Endothelial cell of umbilical vein (primary cell): Measurements from ENCODE around the gene CCNT2. TPM values are rescaled to one million over a fixed set of nuclear protein-coding genes. Genes with fewer than 3 reads are reported as not detected.

Experiments used
- BruUV-seq: library from RNA; stranded (reverse); fragments of 400-500 nt; replicated peaks from 2 replicates; lab custom pipeline; 2021; lab: Mats Ljungman, UMichigan
- CTCF ChIA-PET: fragments of 300-600, 350-600 bp; sonication (Branson Sonifier 250); formaldehyde crosslinking; loops from one replicate; lab custom pipeline; 2021; ENCODE audit warnings: antibody characterized with exemption, inconsistent platforms; lab: Charles Lee
- POLR2A ChIA-PET: fragments of 300-600, 350-600 bp; sonication (Branson Sonifier 250); formaldehyde crosslinking; loops from one replicate; lab custom pipeline; 2021; ENCODE audit warnings: antibody characterized with exemption, inconsistent platforms; lab: Charles Lee
- DNase-seq: peaks from one replicate; pipeline ENCODE4 v3.0.0-alpha.2; 2011; ENCODE audit warnings: low read depth, low spot score
- FAIRE-seq: peaks from 2 replicates; lab custom pipeline; 2011; peaks lifted over from hg19 to GRCh38; lab: Jason Lieb, UNC
- H2AFZ ChIP-seq: 2 replicates; pipeline ENCODE4 v1.6.0; 2012; ENCODE audit warnings: low read depth, low read length, control low read depth, inconsistent platforms
- H3K27ac ChIP-seq: 2 replicates; pipeline ENCODE4 v1.5.1; 2011; ENCODE audit warnings: low read depth, mild to moderate bottlenecking, control low read depth, low read length, moderate library complexity; ENCODE audit not compliant: insufficient read depth
- H3K27me3 ChIP-seq, 2 experiments: 2 replicates each; pipeline versions ENCODE4 v1.6.0 to v1.6.1; 2011; ENCODE audit warnings: low read length in 2 of 2, mixed read lengths in 1 of 2; ENCODE audit not compliant: control insufficient read depth in 2 of 2, insufficient read depth in 2 of 2
- H3K36me3 ChIP-seq, 2 experiments: 2 replicates in 1 of 2; 3 replicates in 1 of 2; pipeline ENCODE4 v1.5.1; 2011; ENCODE audit warnings: low read length in 2 of 2, mild to moderate bottlenecking in 1 of 2, moderate library complexity in 1 of 2; ENCODE audit not compliant: control insufficient read depth in 2 of 2, insufficient read depth in 2 of 2; ENCODE audit errors: extremely low read depth in 1 of 2
- H3K4me1 ChIP-seq: 3 replicates; pipeline ENCODE4 v1.5.1; 2011; ENCODE audit warnings: mild to moderate bottlenecking, low read length; ENCODE audit not compliant: control insufficient read depth, insufficient read depth; ENCODE audit errors: extremely low read depth
- H3K4me2 ChIP-seq: 2 replicates; pipeline ENCODE4 v1.6.1; 2011; ENCODE audit warnings: low read length, control low read depth, mixed read lengths; ENCODE audit not compliant: insufficient read depth
- H3K4me3 ChIP-seq, 3 experiments: fragments of 200-600 bp in 1 of 3; sonication (generic), shearing (Covaris generic) in 1 of 3; replicated peaks in 1 of 3; 2 replicates each; pipeline ENCODE4 v1.5.1; 2011 to 2016; ENCODE audit warnings: control low read depth in 3 of 3, low read length in 3 of 3, mild to moderate bottlenecking in 2 of 3, inconsistent platforms in 1 of 3, low read depth in 1 of 3, moderate library complexity in 1 of 3; ENCODE audit not compliant: insufficient read depth in 1 of 3
- H3K79me2 ChIP-seq: 2 replicates; pipeline ENCODE4 v1.6.0; 2012; ENCODE audit warnings: low read length, inconsistent platforms; ENCODE audit not compliant: control insufficient read depth, insufficient read depth
- H3K9ac ChIP-seq: replicated peaks from 2 replicates; pipeline ENCODE3; 2011; ENCODE audit warnings: low read length, control low read depth; ENCODE audit not compliant: insufficient read depth; ENCODE audit errors: extremely low read depth
- H3K9me1 ChIP-seq: replicated peaks from 3 replicates; pipeline ENCODE4 v1.6.0; 2011; ENCODE audit warnings: mild to moderate bottlenecking, low read length; ENCODE audit not compliant: control insufficient read depth, insufficient read depth; ENCODE audit errors: extremely low read depth
- H3K9me3 ChIP-seq: replicated peaks from 2 replicates; pipeline ENCODE4 v1.5.1; 2012; ENCODE audit warnings: low read length, inconsistent platforms; ENCODE audit not compliant: control insufficient read depth, insufficient read depth
- H4K20me1 ChIP-seq: replicated peaks from 2 replicates; pipeline ENCODE3; 2011; ENCODE audit warnings: mild to moderate bottlenecking, low read length; ENCODE audit not compliant: control insufficient read depth, insufficient read depth; ENCODE audit errors: extremely low read depth
- EZH2 ChIP-seq: IDR thresholded peaks from 2 replicates; pipeline ENCODE4 v1.6.1; 2012; ENCODE audit warnings: borderline replicate concordance, low read depth, mild to moderate bottlenecking, moderate library complexity, low read length, inconsistent platforms; ENCODE audit not compliant: severe bottlenecking
- FOS ChIP-seq: IDR thresholded peaks from 2 replicates; pipeline ENCODE4 v1.6.1; 2011; ENCODE audit warnings: mild to moderate bottlenecking, low read length, moderate library complexity, borderline replicate concordance; ENCODE audit not compliant: insufficient read depth
- GATA2 ChIP-seq: IDR thresholded peaks from 2 replicates; pipeline ENCODE4 v1.7.0; 2011; ENCODE audit warnings: low read depth, mild to moderate bottlenecking, moderate library complexity, mixed read lengths, low read length; ENCODE audit not compliant: insufficient read length, insufficient read depth
- JUN ChIP-seq: IDR thresholded peaks from 2 replicates; pipeline ENCODE4 v1.6.1; 2011; ENCODE audit warnings: borderline replicate concordance, low read depth; ENCODE audit not compliant: insufficient read length, insufficient read depth
- MYC ChIP-seq: IDR thresholded peaks from one replicate; pipeline ENCODE4 v1.6.1; 2011; ENCODE audit warnings: mild to moderate bottlenecking, low read depth, low read length
- POLR2A ChIP-seq: IDR thresholded peaks from 2 replicates; pipeline ENCODE4 v1.6.1; 2012; ENCODE audit warnings: low read depth, mild to moderate bottlenecking, control low read depth, low read length
- POLR2AphosphoS5 ChIP-seq: IDR thresholded peaks from 2 replicates; pipeline ENCODE4 v1.6.1; 2012; ENCODE audit warnings: low read depth, mild to moderate bottlenecking, control low read depth, low read length, moderate library complexity; ENCODE audit not compliant: insufficient read depth
- dilution Hi-C: fragments of 300-500 bp; cut with MboI; formaldehyde crosslinking; loops from one replicate; pipeline ENCODE4 v1.15.0; 2019; ENCODE audit warnings: low sequenced_read_pairs; ENCODE audit not compliant: extremely low pct_ligation_motif_present
- intact Hi-C: fragments of 100-400 bp; cut with micrococcal nuclease; formaldehyde crosslinking; loops from one replicate; pipeline ENCODE4 v1.10.0; 2022
- polyA plus RNA-seq, 4 experiments: library from polyadenylated mRNA; depleted of rRNA in 3 of 4; stranded (reverse) in 3 of 4; unstranded in 1 of 4; fragments of >200 nt; gene quantifications; 2 replicates each; pipeline versions ENCODE4 v1.2.1 to v1.2.3, GENCODE V29; 2011 to 2012; ENCODE audit warnings: missing spikeins in 1 of 4
- total RNA-seq: library from RNA; stranded (reverse); gene quantifications from 2 replicates; pipeline ENCODE4 v1.2.3, GENCODE V29; 2021
- TF ChIP-seq, protein P1 (sequence below), 2 donors: IDR thresholded peaks; 1 replicate in 1 of 2; 2 replicates in 1 of 2; pipeline ENCODE4 v1.5.1; 2011; ENCODE audit warnings: low read length in 2 of 2, mild to moderate bottlenecking in 2 of 2, moderate library complexity in 2 of 2, control low read depth in 1 of 2, inconsistent platforms in 1 of 2, low read depth in 1 of 2; ENCODE audit not compliant: insufficient read depth in 1 of 2; ENCODE audit errors: extremely low read depth in 1 of 2
- TF ChIP-seq, protein P2 (sequence below): IDR thresholded peaks from 2 replicates; pipeline ENCODE4 v1.6.1; 2011; ENCODE audit not compliant: insufficient read depth, insufficient read length

Gene CCNT2
- total and polyA plus RNA-seq, 2 donors (not counting 3 experiments of a cell fraction or from before 2014, with no cell fraction given), result 10.3 to 35.5 TPM

DNA sequence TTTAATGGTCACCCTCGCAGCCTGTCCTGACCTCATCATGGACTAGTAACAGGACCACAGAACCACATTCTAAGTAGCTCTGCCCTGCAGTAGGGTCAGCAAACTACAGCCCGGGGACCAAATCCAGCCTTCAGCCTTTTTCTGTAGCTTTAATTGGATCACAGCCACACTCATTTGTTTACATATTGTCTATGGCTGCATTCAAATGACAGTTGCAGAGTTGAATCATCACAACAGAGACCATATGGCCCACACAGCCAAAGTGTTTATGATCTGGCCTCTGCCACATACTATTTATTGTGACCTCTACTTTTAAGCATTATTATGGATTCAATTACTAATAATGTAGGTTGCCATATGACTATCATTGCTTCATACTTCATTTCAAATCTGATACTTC is 80.9 kb downstream of the CCNT2 start:
- no peaks in the 10 kb centered on the region for H3K9me1 ChIP-seq
- no peak overlapping the region for H3K4me2 ChIP-seq
- no peaks in the 10 kb centered on the region for H4K20me1 ChIP-seq
- no peaks in the 10 kb centered on the region for H3K79me2 ChIP-seq
- H3K9me3 ChIP-seq, result no peaks in the 10 kb centered on the region
- H3K27ac ChIP-seq, result no peak overlapping the region
- ChIA-PET POLR2A (no interaction called here), CTCF (interaction anchor here (1.9 kb wide), 1 partner anchor 11 kb away, joined by 8 read pairs; no protein-coding TSS in a partner anchor)
- intact Hi-C loops, result no loop called here
- DNase-seq (no peak), FAIRE-seq (no peak)
- no TSS peak for BruUV-seq
- no peaks in the 10 kb centered on the region for H3K4me1 ChIP-seq
- H3K9ac ChIP-seq, result no peak overlapping the region
- no peak overlapping the region for H2AFZ ChIP-seq
- dilution Hi-C loops, result no loop called here
- H3K36me3 ChIP-seq, result no peaks in the 10 kb centered on the region
- H3K27me3 ChIP-seq, result peaks cover 10 to 11% of the 10 kb centered on the region in 2 experiments
- TF ChIP-seq POLR2A (no peak), GATA2 (no peak), FOS (no peak), EZH2 (no peak), MYC (no peak), JUN (no peak), POLR2AphosphoS5 (no peak)
- TF ChIP-seq, protein P1, sequence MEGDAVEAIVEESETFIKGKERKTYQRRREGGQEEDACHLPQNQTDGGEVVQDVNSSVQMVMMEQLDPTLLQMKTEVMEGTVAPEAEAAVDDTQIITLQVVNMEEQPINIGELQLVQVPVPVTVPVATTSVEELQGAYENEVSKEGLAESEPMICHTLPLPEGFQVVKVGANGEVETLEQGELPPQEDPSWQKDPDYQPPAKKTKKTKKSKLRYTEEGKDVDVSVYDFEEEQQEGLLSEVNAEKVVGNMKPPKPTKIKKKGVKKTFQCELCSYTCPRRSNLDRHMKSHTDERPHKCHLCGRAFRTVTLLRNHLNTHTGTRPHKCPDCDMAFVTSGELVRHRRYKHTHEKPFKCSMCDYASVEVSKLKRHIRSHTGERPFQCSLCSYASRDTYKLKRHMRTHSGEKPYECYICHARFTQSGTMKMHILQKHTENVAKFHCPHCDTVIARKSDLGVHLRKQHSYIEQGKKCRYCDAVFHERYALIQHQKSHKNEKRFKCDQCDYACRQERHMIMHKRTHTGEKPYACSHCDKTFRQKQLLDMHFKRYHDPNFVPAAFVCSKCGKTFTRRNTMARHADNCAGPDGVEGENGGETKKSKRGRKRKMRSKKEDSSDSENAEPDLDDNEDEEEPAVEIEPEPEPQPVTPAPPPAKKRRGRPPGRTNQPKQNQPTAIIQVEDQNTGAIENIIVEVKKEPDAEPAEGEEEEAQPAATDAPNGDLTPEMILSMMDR (IDR thresholded peaks at IDR 0.05; ENCODE audit: extremely low read depth in 1 of 2, insufficient read depth in 1 of 2, low read depth in 1 of 2, low read length in 2 of 2), result no peak
- TF ChIP-seq, protein P2, sequence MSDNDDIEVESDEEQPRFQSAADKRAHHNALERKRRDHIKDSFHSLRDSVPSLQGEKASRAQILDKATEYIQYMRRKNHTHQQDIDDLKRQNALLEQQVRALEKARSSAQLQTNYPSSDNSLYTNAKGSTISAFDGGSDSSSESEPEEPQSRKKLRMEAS, result no peak
- no peak overlapping the region for H3K4me3 ChIP-seq
